IMR-90 (cell line): ENCODE data around the gene USP7. TPM values are rescaled to one million over a fixed set of nuclear protein-coding genes. Genes with fewer than 3 reads are reported as not detected.

Experiments used
- ATAC-seq: fragments of 200-7000 bp; cut with Tn5 transposase; 2 replicates; pipeline ENCODE4 v1.9.1; 2020; ENCODE audit warnings: low read depth, mild to moderate bottlenecking, moderate library complexity
- BruUV-seq: library from RNA; stranded (reverse); fragments of 400-500 nt; replicated peaks from 2 replicates; lab custom pipeline; 2021; lab: Mats Ljungman, UMichigan
- CTCF ChIA-PET: fragments of 300-600 bp; formaldehyde crosslinking; extraction: SDS; loops from one replicate; lab custom pipeline; 2021; ENCODE audit warnings: antibody characterized with exemption; lab: Yijun Ruan, JAX
- POLR2A ChIA-PET: fragments of 300-600 bp; sonication (Branson Sonifier 250); formaldehyde crosslinking; loops from one replicate; lab custom pipeline; 2022; ENCODE audit warnings: antibody characterized with exemption; ENCODE audit not compliant: unreplicated experiment; lab: Charles Lee
- DNase-seq: peaks from one replicate; pipeline ENCODE4 v3.0.0; 2013
- H2AFZ ChIP-seq: replicated peaks from 2 replicates; pipeline ENCODE3; 2013; ENCODE audit warnings: low read length, mild to moderate bottlenecking; ENCODE audit not compliant: poor library complexity
- H2AK5ac ChIP-seq: 2 replicates; pipeline ENCODE4 v1.6.1; 2013; ENCODE audit warnings: low read depth, low read length, inconsistent platforms
- H2AK9ac ChIP-seq: replicated peaks from 2 replicates; pipeline ENCODE3; 2013; ENCODE audit warnings: mild to moderate bottlenecking, low read depth, low read length, moderate library complexity; ENCODE audit not compliant: poor library complexity
- H2BK120ac ChIP-seq: 2 replicates; pipeline ENCODE4 v1.6.1; 2013; ENCODE audit warnings: low read depth, low read length, inconsistent platforms
- H2BK15ac ChIP-seq: 3 replicates; pipeline ENCODE4 v1.6.1; 2013; ENCODE audit warnings: low read depth, low read length, inconsistent platforms
- H2BK20ac ChIP-seq: 2 replicates; pipeline ENCODE4 v1.6.1; 2013; ENCODE audit warnings: low read depth, mild to moderate bottlenecking, inconsistent platforms, low read length, moderate library complexity
- H2BK5ac ChIP-seq: 2 replicates; pipeline ENCODE4 v1.6.1; 2013; ENCODE audit warnings: mild to moderate bottlenecking, low read depth, low read length, inconsistent platforms; ENCODE audit not compliant: poor library complexity, severe bottlenecking
- H3K14ac ChIP-seq: replicated peaks from 2 replicates; pipeline ENCODE4 v1.6.1; 2013; ENCODE audit warnings: low read depth, low read length, inconsistent platforms
- H3K18ac ChIP-seq: 2 replicates; pipeline ENCODE4 v1.6.1; 2013; ENCODE audit warnings: low read depth, low read length, control low read depth
- H3K23ac ChIP-seq: 2 replicates; pipeline ENCODE4 v1.6.1; 2013; ENCODE audit warnings: low read depth, low read length, inconsistent platforms
- H3K27ac ChIP-seq: 2 replicates; pipeline ENCODE4 v1.5.1; 2013; ENCODE audit warnings: mild to moderate bottlenecking, control low read depth, low read length; ENCODE audit not compliant: insufficient read depth
- H3K27me3 ChIP-seq: 2 replicates; pipeline ENCODE4 v1.6.1; 2013; ENCODE audit warnings: low read length; ENCODE audit not compliant: control insufficient read depth, insufficient read depth
- H3K36me3 ChIP-seq: 2 replicates; pipeline ENCODE4 v1.6.1; 2013; ENCODE audit warnings: low read length, mixed read lengths; ENCODE audit not compliant: control insufficient read depth, insufficient read depth
- H3K4ac ChIP-seq: 2 replicates; pipeline ENCODE4 v1.6.1; 2013; ENCODE audit warnings: low read depth, low read length, inconsistent platforms
- H3K4me1 ChIP-seq: 2 replicates; pipeline ENCODE4 v1.6.1; 2013; ENCODE audit warnings: low read length, mixed read lengths; ENCODE audit not compliant: control insufficient read depth, insufficient read depth
- H3K4me2 ChIP-seq: 2 replicates; pipeline ENCODE4 v1.6.1; 2013; ENCODE audit warnings: low read depth, mild to moderate bottlenecking, control low read depth, low read length, moderate library complexity
- H3K4me3 ChIP-seq: 2 replicates; pipeline ENCODE4 v1.5.1; 2013; ENCODE audit warnings: low read depth, mild to moderate bottlenecking, control low read depth, low read length, moderate library complexity; ENCODE audit not compliant: insufficient read depth
- H3K56ac ChIP-seq: 2 replicates; pipeline ENCODE4 v1.6.1; 2013; ENCODE audit warnings: low read length, inconsistent platforms; ENCODE audit not compliant: insufficient read depth; ENCODE audit errors: extremely low read depth
- H3K79me1 ChIP-seq, 2 experiments: 2 replicates each; pipeline ENCODE4 v1.6.1; 2013; ENCODE audit warnings: low read length in 2 of 2, inconsistent platforms in 1 of 2, low read depth in 1 of 2
- H3K9ac ChIP-seq: 2 replicates; pipeline ENCODE4 v1.6.1; 2013; ENCODE audit warnings: low read depth, low read length, control low read depth
- H3K9me1 ChIP-seq: 2 replicates; pipeline ENCODE4 v1.6.1; 2013; ENCODE audit warnings: low read length, inconsistent platforms; ENCODE audit not compliant: insufficient read depth
- H3K9me3 ChIP-seq: 2 replicates; pipeline ENCODE4 v1.6.1; 2013; ENCODE audit warnings: low read length; ENCODE audit not compliant: control insufficient read depth, insufficient read depth
- H4K20me1 ChIP-seq: 2 replicates; pipeline ENCODE4 v1.6.1; 2013; ENCODE audit warnings: low read length, inconsistent platforms; ENCODE audit not compliant: insufficient read depth
- H4K5ac ChIP-seq: 2 replicates; pipeline ENCODE4 v1.6.1; 2013; ENCODE audit warnings: mild to moderate bottlenecking, low read depth, low read length, control low read depth
- H4K8ac ChIP-seq, 2 experiments: 2 replicates each; pipeline ENCODE4 v1.6.1; 2013; ENCODE audit warnings: low read depth in 2 of 2, low read length in 2 of 2, control low read depth in 1 of 2, inconsistent platforms in 1 of 2
- H4K91ac ChIP-seq: 2 replicates; pipeline ENCODE4 v1.6.1; 2013; ENCODE audit warnings: low read depth, low read length, inconsistent platforms; ENCODE audit not compliant: insufficient read depth
- BHLHE40 ChIP-seq: fragments of 150-350 bp; IDR thresholded peaks from 2 replicates; pipeline ENCODE4 v1.6.1; 2016; ENCODE audit warnings: mild to moderate bottlenecking, low read depth, low read length
- CHD1 ChIP-seq: IDR thresholded peaks from 2 replicates; pipeline ENCODE4 v1.6.1; 2012; ENCODE audit warnings: low read depth, low read length, improper control_type of control experiment
- FOS ChIP-seq: fragments of 150-350 bp; IDR thresholded peaks from 2 replicates; pipeline ENCODE4 v1.6.1; 2016; ENCODE audit warnings: low read depth, low read length
- MAFK ChIP-seq: IDR thresholded peaks from 2 replicates; pipeline ENCODE4 v1.6.1; 2012; ENCODE audit warnings: low read depth, low read length, improper control_type of control experiment
- MXI1 ChIP-seq: IDR thresholded peaks from 2 replicates; pipeline ENCODE4 v1.6.1; 2012; ENCODE audit warnings: low read depth, mild to moderate bottlenecking, low read length, moderate library complexity, borderline replicate concordance
- NFE2L2 ChIP-seq: fragments of 150-350 bp; IDR thresholded peaks from 2 replicates; pipeline ENCODE4 v1.6.1; 2016; ENCODE audit warnings: low read depth, mild to moderate bottlenecking, low read length
- POLR2A ChIP-seq: IDR thresholded peaks from 2 replicates; pipeline ENCODE4 v1.6.1; 2012; ENCODE audit warnings: mild to moderate bottlenecking, low read depth, low read length
- RAD21 ChIP-seq: IDR thresholded peaks from 2 replicates; pipeline ENCODE4 v1.6.1; 2012; ENCODE audit warnings: low read length, improper control_type of control experiment
- RCOR1 ChIP-seq: IDR thresholded peaks from 2 replicates; pipeline ENCODE4 v1.6.1; 2012; ENCODE audit warnings: mild to moderate bottlenecking, low read length, improper control_type of control experiment; ENCODE audit not compliant: insufficient replicate concordance
- RFX5 ChIP-seq: IDR thresholded peaks from 2 replicates; pipeline ENCODE4 v1.8.0; 2012; ENCODE audit warnings: low read depth, mild to moderate bottlenecking, low read length, moderate library complexity
- SMC3 ChIP-seq: fragments of 150-350 bp; IDR thresholded peaks from 2 replicates; pipeline ENCODE4 v1.6.1; 2016; ENCODE audit warnings: low read depth, mild to moderate bottlenecking, antibody characterized with exemption, low read length, moderate library complexity
- WGBS, 2 experiments: methylation state at CpG; one replicate each; pipeline versions ENCODE4 v1.1.5 to v1.1.7; 2013; ENCODE audit warnings: missing lambda C conversion rate in 2 of 2; ENCODE audit not compliant: insufficient read length in 1 of 2; ENCODE audit errors: extremely low coverage in 2 of 2; 5-methylcytosine and 5-hydroxymethylcytosine counted together
- dilution Hi-C: fragments of 300-500 bp; cut with HindIII; formaldehyde crosslinking; loops from one replicate; pipeline ENCODE4 v1.14.3; 2018; ENCODE audit warnings: low sequenced_read_pairs; ENCODE audit not compliant: unreplicated experiment
- in situ Hi-C: fragments of 300-500 bp; cut with MboI; formaldehyde crosslinking; loops from 3 replicates; pipeline ENCODE4 v1.14.3; 2019; ENCODE audit warnings: low sequenced_read_pairs, inconsistent platforms, mixed read lengths
- intact Hi-C: fragments of 100-400 bp; cut with micrococcal nuclease; formaldehyde crosslinking; loops from 2 replicates; pipeline ENCODE4 v1.10.0; 2022
- polyA plus RNA-seq, 3 experiments: library from polyadenylated mRNA; depleted of rRNA; stranded (reverse); fragments of >200 nt; gene quantifications; 2 replicates each; pipeline ENCODE4 v1.2.3, GENCODE V29; 2012; ENCODE audit warnings: low replicate concordance in 1 of 3
- total RNA-seq: library from RNA; depleted of rRNA; stranded (reverse); fragments of >200 nt; gene quantifications from 2 replicates; pipeline ENCODE4 v1.2.3, GENCODE V29; 2012
- TF ChIP-seq, protein P1 (sequence below): fragments of 150-350 bp; IDR thresholded peaks from 2 replicates; pipeline ENCODE4 v1.6.1; 2016; ENCODE audit warnings: low read depth, mild to moderate bottlenecking, low read length, moderate library complexity, borderline replicate concordance
- TF ChIP-seq, protein P2 (sequence below): fragments of 150-350 bp; IDR thresholded peaks from 2 replicates; pipeline ENCODE4 v1.6.1; 2017; ENCODE audit warnings: mild to moderate bottlenecking, antibody characterized with exemption, low read length, low read depth
- TF ChIP-seq, protein P3 (sequence below): conservative IDR thresholded peaks from 2 replicates; pipeline ENCODE4 v1.5.1; 2012; ENCODE audit warnings: mild to moderate bottlenecking, low read depth, low read length, improper control_type of control experiment

Gene USP7
- total and polyA plus RNA-seq, 2 of the 4 experiments (the other 2 are of a cell fraction) = 17.8 to 28.3 TPM

DNA sequence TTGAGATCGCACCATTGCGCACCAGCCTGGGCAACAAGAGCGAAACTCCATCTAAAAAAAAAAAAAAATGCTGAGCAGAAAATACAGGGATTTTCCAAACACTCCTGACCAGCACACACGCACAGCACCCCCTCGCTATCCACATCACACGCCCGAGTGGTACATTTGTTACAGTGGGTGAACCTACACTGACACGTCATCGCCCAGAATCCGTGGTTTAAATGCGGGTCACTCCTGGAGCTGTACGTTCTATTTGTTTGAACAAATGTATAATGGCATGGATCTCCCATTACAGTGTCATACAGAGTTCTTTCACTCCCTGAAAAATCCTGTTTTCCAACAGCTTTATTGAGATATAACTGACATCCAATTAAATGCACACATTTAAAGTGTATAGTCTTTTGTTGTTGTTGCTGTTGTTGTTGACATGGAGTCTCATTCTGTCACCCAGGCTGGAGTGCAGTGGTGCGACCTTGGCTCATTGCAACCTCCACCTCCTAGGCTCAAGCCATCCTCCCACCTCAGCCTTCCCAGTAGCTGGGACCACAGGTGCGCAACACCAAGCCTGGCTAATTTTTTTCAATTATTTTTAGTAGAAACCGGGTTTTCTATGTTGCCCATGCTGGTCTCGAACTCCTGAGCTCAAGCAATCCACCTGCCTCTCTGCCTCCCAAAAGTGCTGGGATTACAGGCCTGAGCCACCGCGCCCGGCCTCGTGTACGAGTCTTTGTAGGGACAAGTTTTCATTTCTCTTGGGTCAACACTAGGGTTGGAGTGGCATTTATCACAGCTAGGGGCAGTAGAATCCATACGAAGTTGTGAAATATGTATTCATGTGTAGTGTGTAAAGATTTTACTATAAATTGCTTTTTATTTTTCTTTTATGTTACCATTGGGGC, 90.5 kb downstream of the USP7 start:
- Histone ChIP-seq H3K14ac (no peak overlapping the region), H3K4me3 (no peak overlapping the region), H3K18ac (no peak overlapping the region), H2BK5ac (no peak overlapping the region), H3K9ac (no peak overlapping the region), H4K20me1 (0 out of 2 replicates have a peak, but pooled peaks cover 3% of the 10 kb centered on the region), H3K9me1 (peaks cover 5% of the 10 kb centered on the region), H3K9me3 (no peaks in the 10 kb centered on the region), H2AK9ac (no peak overlapping the region), H2BK120ac (no peak overlapping the region), H3K36me3 (no peaks in the 10 kb centered on the region), H2BK15ac (no peak overlapping the region; the same call in 2 of the 3 replicates), H3K27me3 (no peaks in the 10 kb centered on the region), H3K4me2 (no peak overlapping the region), H3K4me1 (peaks cover 9% of the 10 kb centered on the region), H2BK20ac (no peak overlapping the region), H4K5ac (no peak overlapping the region), H3K4ac (no peak overlapping the region), H3K23ac (no peak overlapping the region), H2AK5ac (no peak overlapping the region), H4K91ac (no peak overlapping the region), H2AFZ (no peak overlapping the region), H3K27ac (no peak overlapping the region), H3K79me1 (0 out of 4 replicates have a peak, but pooled peaks cover 0 to 9% of the 10 kb centered on the region in 2 experiments), H4K8ac (no peak overlapping the region), H3K56ac (no peak overlapping the region)
- no peak for ATAC-seq
- CTCF ChIA-PET = interaction anchor here (0.7 kb wide), 2 partner anchors 8 to 16 kb away, joined by 3 to 4 read pairs; no protein-coding TSS in a partner anchor
- WGBS, 2 experiments = 100% methylated on average over 5 of the region's 22 CpGs; no CpG with 5 or more reads in 1 of the 2 experiments
- POLR2A ChIA-PET = no interaction called here
- in situ Hi-C loops (no loop called here), intact Hi-C loops (no loop called here), dilution Hi-C loops (no loop called here)
- BruUV-seq = no TSS peak
- DNase-seq = no peak
- TF ChIP-seq FOS (no peak), SMC3 (no peak), RCOR1 (no peak), POLR2A (no peak), CHD1 (no peak), MXI1 (no peak), RFX5 (no peak), MAFK (no peak), BHLHE40 (no peak), NFE2L2 (no peak), RAD21 (no peak)
- TF ChIP-seq, protein P1, sequence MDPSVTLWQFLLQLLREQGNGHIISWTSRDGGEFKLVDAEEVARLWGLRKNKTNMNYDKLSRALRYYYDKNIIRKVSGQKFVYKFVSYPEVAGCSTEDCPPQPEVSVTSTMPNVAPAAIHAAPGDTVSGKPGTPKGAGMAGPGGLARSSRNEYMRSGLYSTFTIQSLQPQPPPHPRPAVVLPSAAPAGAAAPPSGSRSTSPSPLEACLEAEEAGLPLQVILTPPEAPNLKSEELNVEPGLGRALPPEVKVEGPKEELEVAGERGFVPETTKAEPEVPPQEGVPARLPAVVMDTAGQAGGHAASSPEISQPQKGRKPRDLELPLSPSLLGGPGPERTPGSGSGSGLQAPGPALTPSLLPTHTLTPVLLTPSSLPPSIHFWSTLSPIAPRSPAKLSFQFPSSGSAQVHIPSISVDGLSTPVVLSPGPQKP = no peak
- TF ChIP-seq, protein P2, sequence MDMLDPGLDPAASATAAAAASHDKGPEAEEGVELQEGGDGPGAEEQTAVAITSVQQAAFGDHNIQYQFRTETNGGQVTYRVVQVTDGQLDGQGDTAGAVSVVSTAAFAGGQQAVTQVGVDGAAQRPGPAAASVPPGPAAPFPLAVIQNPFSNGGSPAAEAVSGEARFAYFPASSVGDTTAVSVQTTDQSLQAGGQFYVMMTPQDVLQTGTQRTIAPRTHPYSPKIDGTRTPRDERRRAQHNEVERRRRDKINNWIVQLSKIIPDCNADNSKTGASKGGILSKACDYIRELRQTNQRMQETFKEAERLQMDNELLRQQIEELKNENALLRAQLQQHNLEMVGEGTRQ = no peak
- TF ChIP-seq, protein P3, sequence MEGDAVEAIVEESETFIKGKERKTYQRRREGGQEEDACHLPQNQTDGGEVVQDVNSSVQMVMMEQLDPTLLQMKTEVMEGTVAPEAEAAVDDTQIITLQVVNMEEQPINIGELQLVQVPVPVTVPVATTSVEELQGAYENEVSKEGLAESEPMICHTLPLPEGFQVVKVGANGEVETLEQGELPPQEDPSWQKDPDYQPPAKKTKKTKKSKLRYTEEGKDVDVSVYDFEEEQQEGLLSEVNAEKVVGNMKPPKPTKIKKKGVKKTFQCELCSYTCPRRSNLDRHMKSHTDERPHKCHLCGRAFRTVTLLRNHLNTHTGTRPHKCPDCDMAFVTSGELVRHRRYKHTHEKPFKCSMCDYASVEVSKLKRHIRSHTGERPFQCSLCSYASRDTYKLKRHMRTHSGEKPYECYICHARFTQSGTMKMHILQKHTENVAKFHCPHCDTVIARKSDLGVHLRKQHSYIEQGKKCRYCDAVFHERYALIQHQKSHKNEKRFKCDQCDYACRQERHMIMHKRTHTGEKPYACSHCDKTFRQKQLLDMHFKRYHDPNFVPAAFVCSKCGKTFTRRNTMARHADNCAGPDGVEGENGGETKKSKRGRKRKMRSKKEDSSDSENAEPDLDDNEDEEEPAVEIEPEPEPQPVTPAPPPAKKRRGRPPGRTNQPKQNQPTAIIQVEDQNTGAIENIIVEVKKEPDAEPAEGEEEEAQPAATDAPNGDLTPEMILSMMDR = 0 out of 2 replicates have a peak, but pooled peaks have one; percentile 14
